NCI-H774 (cell line): ENCODE data around the gene ADORA2A.

Experiments
- DNase-seq: peaks from one replicate; lab custom pipeline; 2025; lab: John Stamatoyannopoulos, UW

Gene ADORA2A

DNA sequence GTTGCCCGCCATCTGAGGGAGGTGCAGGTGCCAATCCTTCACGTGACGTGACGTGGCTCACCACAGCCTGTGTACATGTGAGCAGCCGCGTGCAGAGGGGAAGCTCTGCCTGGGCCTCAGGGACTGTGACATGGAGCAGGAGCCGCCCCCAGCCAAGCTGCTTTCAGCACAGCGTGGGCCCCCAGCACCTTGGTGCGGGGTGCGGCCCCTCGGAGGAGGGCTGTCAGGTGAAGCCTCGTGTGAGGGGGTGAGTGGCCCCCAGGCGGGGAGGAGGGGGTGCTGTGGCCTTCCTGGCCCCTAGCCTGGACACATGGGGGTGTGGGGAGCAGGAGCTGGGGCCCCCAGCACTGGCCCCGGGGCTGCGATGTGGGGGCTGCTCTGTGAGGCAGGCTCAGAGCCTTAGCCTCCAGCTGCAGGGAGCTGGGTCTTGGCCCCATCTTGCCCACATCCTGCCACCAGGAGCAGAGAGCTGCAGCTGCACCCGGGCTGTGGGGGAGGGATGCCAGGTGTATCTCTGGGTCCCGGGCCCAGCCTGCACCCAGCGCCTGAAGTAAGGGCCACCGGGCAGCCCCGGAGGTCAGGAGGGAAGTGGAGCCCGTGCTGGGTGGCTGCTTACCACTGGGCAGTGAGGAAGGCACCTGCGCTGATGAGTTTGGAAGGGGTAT lies at the start of gene ADORA2A:
ADORA2A (plus strand) TSS at position 100 of the 665 bp plus-strand sequence. CDS start 5,806 bp downstream, outside the sequence.
- no peak for DNase-seq

DNA sequence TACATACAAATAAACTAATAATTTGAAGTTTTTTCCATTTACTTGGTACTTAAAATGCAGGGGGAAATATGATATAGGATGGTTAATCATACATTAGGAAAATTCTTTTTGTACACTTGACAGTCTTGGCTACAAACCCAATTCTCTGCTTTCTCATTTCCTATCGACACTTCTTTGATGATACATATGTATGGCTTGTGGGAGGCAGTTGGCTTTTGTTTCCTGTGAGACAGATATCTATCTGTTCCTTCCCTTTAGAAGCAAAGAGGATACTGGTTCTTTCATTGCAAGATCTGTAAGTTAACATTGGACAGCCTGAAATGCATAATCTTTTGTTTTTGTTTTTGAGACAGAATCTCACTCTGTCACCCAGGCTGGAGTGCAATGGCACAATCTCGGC lies 47.9 kb upstream of the ADORA2A start:
- DNase-seq: no peak

DNA sequence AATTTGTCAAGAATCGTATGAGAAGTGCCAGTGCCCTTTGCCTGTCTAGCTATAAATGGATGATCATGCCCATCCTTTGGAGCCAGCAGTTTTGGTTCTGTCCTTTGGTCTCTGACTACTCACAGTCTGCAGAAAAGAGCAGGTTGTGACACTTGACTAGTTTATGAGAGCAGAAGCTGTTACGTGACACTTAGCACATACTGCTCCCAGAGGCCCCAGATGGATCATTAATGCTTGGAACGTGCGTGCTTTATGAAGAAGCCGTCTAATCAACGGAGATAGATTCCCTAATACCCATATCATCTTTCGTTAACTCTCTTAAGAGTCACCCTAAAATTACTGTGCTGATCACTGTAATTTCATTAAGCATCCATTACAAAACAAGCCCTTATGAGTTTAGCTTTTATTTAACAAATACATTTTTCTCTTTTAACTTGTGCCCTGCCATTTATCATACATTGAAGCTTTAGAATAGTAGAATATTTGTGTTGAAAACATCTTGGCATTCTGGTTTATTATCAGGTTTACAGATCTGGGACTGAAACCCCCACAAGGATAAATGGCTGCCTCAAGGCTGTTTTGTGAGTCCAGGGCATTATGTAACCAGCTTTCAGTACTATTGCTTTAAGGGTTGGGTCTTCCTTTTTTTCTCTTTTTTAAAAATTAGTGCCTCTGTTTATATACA lies 47.0 kb upstream of the ADORA2A start:
- no peak for DNase-seq

DNA sequence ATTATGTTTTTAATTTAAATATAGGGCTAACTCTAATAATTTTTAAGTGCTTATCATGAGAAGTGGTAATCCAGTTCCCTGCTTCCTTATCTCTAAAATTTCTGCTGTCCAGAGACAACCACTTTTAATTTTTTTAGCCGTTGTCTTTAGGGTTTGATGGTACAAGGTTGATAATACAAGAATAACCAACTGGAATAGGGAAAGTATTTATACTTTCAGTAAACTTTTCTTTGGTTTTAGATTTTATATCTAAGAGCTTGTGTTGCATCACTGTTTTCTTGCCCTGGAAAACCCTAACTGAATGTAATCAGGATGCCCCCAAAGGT lies 46.5 kb upstream of the ADORA2A start:
- DNase-seq: no peak

DNA sequence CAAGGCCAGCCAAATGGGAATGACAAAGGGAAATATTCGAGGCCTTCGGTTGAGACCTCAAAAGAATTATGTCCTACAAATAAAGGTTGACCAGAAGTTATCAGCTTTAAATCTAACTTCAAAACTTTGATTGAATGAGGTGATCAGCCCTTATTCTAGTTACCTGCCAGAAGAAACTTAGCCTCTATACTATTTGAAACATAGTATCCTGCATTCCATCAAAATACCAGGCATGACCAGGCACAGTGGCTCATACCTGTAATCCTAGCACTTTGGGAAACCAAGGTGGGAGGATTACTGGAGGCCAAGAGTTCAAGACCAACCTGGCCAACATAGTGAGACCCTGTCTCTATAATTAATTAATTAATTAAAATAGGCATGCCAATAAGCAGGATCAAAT lies 44.3 kb upstream of the ADORA2A start:
- no peak for DNase-seq

DNA sequence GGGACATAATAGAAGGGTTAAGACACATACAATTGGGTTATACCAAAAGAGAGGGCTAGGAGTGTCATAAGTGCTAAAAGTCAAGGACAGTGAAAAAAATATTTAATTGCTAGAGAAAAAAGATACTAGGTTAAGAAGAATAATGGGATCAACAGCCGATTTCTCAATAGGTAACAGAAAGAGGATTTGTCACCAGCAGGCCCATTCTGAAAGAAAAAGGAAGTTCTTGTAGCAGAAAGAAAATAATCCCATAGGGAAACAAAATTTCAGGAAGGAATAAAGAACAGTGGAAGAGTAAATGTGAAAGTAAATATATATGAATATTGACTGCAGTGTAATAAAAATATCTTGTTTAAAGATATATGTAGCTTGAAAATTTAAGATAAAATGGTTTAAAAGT lies 43.3 kb upstream of the ADORA2A start:
- no peak for DNase-seq

DNA sequence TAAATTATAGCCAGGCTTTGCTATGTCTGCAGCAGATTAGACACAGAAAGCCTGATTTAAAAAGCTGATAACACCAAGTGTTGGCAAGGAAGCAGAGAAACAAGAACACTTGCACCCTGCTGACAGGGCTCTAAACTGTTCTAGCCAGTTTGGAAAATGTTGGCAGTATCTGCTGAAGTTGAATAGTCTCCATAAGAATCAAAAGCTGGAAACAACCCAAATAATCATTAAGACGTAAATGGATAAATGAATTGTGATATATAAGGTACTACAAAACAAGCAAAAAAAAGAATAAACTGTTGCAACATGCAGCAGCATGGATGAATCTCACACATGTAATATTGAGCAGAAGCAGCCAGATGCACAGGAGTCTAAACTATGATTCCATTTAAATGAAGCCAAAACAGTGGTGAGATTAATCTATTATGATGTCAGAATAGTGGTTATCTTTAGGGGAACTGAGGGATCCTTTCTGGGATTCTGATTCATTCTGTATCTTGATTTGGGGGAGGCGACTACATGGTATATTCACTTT lies 40.4 kb upstream of the ADORA2A start:
- DNase-seq: no peak

DNA sequence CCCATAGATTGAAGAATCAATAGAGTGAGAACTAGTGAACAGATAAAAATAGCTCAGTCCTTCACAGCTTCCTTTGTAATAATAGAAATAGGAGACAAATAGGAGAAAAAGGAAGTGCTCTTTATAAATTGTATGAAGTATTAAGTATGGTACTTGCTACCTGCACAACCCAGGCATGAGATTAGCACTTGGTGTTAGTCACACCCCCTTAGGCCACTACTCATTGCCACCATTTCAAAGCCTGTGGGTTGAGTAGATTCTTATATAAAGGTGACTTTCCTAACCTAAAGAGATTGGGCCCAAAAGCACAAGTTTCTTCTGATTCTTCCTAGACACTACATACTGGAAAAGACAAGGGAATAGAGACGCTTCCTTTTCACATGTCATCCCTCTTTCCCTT lies 37.7 kb upstream of the ADORA2A start:
- no peak for DNase-seq

DNA sequence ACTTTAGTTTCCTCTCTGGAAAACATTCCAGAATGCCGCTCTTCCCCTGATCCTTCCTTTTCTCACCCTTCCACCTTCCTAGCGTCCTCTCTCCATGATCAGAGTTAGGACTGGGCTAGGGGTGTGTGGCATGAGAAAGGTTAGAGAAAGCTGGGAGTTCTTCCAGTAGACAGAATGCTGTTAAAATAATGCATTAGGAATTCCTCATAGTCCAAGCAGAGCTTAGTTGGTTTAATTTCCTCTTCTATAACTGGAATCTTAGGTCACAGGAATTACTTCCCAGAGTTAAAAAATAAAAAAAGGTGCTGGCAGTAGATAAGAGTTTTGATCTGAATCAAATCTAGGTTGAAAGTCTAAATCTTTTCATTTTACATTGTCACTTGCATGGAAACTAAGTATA lies 37.2 kb upstream of the ADORA2A start:
- no peak for DNase-seq

DNA sequence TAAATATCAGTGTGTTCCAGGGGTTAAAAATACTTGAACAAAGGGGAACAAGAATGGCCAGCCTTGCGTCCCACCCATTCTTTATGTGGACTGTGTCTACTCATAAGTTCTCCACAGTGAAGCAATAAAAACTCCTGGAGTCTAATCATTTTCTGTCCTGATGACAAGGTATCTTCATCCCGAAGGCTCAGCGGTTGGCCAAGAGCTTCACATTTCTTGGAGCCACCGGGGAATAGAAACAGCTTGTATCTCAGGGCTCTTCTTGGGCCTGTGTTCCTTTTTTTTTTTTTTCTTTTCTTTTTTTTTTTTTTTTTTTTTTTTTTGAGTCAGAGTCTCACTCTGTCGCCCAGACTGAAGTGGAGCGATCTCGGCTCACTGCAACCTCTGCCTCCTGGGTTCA lies 36.8 kb upstream of the ADORA2A start:
- DNase-seq: no peak

DNA sequence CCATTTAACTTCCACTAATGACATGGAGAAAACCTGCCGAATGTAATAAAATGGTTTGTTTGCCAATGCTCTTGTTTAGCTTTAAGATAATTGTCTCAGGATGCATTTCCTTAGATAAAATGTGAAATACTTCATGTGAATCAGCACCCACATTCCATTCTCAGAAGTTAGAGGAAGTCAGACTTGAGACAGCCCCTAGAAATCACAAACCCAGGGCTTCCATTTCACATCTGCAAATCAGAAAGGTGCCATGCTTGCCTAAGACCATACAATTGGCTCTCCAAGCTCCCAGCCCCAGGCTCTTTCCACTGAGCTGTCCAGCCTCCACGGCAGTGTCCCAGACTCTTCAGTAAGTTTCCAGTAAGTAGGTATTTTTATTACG lies 35.6 kb upstream of the ADORA2A start:
- no peak for DNase-seq

DNA sequence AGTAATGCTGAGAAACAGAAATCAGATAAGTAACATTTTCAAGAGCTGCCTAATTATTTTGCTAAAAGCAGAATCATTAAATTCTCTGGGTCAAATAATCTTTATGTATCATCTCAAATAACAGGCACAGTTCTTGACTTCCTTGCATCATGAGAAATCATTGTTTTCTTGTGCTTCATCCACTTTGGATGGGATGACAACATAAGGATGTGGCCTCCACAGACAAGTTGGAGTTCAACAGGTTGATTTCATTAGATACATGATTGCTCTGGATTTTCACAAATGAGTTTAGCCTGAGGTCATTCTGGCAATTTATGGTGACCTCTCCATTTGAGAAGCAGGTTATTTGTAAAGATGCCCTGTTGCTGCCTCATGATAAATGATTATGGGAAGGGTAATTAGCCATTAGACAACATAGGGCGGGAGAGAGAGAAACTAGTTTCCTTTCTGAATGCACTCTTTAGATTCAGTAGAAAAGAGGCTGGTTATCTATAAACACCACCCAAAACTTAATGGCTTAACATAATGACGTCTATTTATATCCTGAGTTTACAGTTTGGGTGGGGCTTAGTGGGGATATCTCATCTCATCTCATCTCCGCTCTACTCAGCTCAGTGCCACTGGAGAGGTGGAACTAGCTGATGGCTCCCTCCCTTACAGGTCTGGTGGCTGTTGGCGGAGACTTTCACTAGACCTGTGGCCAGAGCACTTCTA lies 35.0 kb upstream of the ADORA2A start:
- no peak for DNase-seq

DNA sequence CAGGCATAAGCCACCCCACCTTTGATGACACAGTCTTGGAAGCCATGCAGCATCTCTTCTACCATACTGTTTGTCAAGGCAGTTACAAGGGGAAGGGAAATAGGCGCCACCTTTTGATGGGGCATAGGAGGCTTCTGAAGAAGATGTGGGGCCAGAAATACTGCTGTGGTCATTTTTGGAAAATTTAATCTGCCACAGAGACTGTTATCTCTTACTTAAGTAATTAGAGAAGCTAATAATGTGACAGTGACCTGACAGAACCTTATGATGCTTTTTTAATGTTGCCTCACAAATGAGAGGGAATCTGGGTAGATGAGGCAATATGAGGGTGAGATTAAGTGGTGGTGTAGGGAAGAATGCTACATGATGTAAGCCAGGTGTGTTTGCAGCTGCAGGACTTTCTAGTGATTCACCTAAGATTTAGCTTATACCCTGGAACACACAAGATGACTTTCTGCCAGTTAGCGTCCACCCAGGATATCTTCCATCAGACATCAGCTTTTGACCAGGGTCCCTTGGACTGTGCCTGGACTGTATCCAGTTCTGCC lies 34.3 kb upstream of the ADORA2A start:
- DNase-seq: no peak

DNA sequence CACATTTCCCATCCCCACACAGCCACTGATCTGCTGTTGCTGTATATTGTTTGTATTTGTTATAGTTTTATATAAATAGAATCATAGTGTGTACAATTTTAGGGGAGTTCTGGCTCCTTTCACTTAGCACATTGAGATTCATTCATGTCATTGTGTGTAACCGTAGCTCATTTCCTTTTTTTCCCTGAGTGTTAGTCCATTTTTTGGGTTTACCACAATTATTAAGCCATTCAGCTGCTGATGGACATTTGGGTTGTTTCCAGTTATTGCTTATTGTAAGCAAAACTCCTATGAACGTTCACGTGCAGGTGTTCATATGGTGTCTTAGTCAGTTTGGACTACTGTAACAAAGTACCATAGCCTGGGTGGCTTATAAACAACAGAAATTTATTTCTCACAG lies 33.6 kb upstream of the ADORA2A start:
- DNase-seq: no peak

DNA sequence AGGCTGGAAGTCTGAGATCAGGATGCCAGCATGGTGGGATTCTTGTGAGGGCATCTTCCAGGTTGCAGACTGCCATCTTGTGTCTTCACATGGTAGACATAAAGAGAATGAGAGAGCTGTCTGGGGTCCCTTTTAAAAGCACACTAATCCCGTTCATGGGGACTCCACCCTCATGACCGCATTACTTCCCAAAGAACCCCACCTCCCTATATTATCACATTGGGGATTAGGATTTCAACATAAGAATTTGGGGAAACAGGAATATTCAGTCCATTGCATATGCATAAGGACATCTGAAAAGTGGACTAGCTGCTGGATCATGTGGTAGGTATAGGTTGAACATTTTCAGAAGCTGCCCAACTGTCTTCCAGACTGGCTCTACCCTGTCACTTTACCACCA lies 33.1 kb upstream of the ADORA2A start:
- no peak for DNase-seq

DNA sequence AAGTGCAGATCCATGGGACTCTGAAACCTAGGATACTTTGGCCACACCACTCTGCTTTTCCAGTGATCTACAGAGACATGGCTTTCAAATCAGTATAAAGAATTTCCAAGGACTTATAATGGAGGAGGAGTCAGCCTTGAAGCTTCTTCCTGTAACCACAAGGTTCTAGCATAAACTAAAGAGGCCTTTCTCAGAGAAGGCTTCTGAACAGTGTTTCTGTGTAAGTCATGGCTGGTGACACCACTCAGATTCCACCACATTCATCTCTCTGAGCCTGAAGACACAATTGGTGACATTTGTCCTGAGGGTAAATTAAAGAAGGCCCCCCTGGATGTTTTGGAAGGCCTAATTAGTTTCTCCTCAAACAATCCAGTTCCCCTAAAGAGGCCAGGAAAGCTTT lies 29.0 kb upstream of the ADORA2A start:
- DNase-seq: no peak

DNA sequence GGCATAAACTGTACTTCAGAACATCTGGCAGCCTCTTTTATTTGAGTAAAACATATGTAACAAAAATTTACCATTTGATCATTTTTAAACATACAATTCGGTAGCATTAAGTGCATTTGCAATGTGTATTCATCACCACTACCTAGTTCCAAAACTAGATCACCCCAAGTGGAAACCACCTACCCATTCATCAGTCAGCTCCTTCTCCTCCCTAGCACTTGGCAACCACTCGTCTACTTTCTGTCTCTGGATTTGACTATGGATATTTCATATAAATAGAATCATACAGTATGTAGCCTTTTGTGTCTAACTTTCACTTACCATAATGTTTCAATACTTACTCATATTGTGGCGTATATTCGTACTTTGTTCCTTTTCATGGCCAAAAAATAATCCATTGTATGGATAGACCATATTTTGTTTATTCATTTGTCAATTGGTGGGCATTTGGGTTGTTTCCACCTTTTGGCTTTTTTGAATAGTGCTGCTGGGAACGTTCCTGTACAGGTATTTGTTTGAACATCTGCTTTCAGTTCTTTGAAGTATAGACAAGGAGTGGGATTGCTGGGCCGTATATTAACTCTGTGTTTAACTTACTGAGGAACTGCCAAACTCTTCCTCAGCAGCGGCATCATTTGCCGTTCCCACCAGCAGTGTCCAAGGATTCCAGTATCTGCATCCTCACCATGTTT lies 27.2 kb upstream of the ADORA2A start:
- DNase-seq: no peak

DNA sequence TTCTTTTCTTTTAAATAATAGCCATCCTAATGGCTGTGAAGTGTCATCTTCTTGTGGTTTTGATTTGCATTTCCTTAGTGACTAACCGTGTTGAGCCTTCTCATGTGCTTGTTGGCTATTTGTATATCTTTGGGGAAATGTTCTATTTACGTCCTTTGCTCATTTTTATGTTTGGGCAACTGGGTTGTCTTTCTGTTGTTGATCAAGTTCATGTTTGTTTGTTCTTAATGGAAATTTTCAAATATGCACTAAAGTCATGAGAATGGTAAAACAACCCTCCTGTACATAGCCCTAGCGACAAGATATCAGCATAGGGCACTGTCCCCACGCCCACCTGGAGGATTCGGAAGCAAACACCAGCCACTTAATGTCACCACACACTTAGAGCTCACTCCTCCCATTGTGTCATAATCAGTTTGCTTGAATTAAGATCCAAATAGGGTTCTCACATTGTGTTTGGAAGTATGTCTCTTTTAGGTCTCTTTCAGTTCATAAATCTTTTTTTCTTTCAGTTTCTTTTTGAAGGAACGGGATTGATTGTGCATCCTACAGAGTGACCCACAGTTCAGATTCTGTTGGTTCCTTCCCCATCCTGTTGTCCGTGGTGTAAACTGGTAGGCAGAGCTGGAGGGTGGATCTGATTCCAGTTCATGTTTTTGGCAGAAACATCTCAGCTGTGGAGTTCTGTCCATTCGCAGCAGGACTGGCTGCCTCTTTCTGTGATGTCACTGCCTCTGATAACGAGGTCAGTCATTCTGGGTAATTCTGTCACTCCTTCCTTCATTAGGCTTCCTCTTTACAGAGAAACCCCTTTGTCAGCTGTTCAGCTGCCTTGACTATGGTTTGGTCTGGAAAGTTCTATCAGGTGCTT lies 26.4 kb upstream of the ADORA2A start:
- DNase-seq: no peak

DNA sequence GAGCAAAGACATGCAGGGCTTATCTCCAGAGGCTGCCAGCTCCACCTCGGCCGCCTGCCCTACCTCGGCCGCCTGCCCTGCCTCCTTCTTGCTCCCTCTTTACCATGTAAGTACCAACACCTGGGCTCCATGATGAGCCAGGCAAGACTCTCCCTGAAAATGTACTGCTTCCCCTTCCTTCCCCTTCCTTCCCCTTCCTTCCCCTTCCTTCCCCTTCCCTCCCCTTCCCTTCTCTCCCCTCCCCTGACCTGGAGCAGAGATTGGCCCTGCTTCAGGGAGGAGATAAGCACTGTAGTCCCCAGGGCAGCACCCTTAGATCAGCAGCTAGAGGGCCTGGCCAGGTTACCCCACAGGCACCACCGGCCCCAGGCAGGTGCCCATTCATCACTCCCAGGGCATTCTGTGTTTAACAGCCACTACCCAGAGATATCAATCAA lies 25.4 kb upstream of the ADORA2A start:
- DNase-seq: no peak

DNA sequence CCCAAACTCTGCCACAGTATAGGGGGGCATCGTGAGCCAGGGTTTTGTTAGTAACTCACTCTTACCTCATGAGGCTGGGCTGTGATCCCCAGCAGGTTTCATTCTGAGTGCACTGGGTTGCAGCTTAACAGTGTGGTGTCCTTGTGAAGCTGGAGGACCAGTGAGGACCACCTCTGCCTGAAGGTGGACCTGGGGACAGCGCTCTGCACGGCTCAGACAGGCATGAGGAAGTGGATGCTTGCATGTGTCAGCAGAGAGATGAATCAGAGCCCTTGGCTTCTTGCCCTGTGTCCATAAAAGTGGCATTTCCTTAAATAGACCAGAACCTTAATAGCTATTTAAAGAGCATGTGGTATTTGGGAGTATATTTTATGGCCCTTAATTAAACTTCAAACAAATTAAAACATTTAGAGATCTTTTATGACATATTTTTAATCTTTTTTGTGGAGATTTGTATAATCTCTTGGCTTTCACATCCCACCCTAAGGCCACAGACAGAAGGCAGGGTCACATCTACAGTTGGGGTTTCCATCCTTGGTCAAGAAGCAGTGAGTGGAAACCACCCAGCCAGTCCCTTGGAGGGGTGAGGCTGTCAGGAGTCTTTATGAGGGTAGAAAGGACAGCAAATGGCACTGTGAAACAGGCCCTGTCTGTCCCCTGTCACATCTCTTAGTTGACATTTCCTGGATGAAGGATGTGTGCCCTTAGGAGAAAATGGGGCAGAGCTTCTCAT lies 24.8 kb upstream of the ADORA2A start:
- DNase-seq: peak; percentile 63

DNA sequence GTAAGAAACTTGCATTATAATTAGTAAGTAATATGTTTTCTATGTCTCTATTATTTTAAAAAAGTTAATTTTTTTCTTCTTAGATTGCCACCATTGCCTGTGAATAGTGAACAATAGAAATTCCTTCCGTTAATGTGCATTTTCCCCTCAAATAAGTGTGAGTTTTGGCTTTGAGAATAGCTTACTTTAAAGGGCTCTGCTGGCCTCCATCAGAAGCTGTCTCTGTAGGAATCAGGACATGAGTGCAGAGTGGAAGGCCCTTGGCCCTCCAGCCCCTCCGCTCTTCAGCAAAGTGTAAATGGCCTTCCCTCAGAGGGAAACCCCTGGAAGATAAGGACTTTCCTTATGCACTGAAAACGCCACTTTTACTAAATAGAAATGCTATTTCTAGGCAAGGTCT lies 24.1 kb upstream of the ADORA2A start:
- DNase-seq: no peak
